ENCODE measurements around the gene PCSK7. TPM values are rescaled to one million over a fixed set of nuclear protein-coding genes. Genes with fewer than 3 reads are reported as not detected.

The PCSK7 gene
- total and polyA plus RNA-seq, 2 of the 8 experiments (the other 6 are each of a cell fraction or from before 2014, with no cell fraction given) = 23.4 to 38.5 TPM

DNA sequence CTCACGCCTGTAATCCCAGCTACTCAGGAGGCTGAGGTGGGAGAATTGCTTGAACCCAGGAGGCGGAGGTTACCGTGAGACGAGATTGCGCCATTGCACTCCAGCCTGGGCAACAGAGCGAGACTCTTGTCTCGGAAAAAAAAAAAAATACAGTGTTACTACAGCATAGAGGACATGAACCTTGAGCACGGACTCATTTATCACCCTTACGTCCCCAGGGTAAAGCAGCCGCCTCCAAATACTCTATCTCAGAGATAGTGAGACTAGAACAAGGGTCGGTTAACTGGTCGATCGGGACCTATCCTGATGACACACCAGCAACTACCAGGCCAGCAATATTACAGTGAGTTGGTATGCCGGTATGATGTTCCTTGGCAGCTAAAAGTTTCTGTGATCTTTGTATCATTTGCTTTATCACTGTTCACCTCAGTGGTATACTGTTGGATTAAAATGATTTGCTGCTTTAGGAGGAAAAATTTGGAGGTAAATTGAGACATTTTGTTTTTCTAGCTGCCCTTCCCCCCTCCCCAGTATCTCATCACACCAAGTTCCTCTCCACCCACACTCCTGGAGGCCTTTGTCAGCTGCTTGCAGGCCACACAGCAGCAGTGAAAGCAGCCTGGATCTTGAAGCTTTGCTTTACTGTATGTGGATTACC lies 60.3 kb downstream of the PCSK7 start (continued):
- TF ChIP-seq CBX5 (IDR thresholded peaks at IDR 0.05; ENCODE audit: low read depth, low read length) (no peak), POLR2AphosphoS5 (IDR thresholded peaks at IDR 0.05; ENCODE audit: low read depth, low read length) (peak; percentile 55; the same call in 1 of the 2 replicates), EZH2 (IDR thresholded peaks at IDR 0.05; ENCODE audit: low read depth, low read length, severe bottlenecking) (no peak), RFX5 (IDR thresholded peaks at IDR 0.05; ENCODE audit: borderline replicate concordance, low read depth, low read length) (no peak)
- TF ChIP-seq, protein P1, sequence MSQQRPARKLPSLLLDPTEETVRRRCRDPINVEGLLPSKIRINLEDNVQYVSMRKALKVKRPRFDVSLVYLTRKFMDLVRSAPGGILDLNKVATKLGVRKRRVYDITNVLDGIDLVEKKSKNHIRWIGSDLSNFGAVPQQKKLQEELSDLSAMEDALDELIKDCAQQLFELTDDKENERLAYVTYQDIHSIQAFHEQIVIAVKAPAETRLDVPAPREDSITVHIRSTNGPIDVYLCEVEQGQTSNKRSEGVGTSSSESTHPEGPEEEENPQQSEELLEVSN (IDR thresholded peaks at IDR 0.05) = no peak

Data from H1 (cell line).